Retinal pigment epithelial cell (primary cell): Measurements from ENCODE around the gene IPO13.
A peak's percentile ranks its signal among the peaks of the same experiment; 100 is the strongest.

Source experiments
- DNase-seq: peaks from one replicate; pipeline ENCODE4 v3.0.0-alpha.2; 2010; ENCODE audit warnings: low read depth
- H3K4me3 ChIP-seq: 2 replicates; pipeline ENCODE4 v1.5.1; 2011; ENCODE audit warnings: mild to moderate bottlenecking, low read length, control low read depth, moderate library complexity
- CTCF ChIP-seq: conservative IDR thresholded peaks from 2 replicates; pipeline ENCODE4 v1.5.1; 2011; ENCODE audit warnings: low read depth, low read length, control low read depth, inconsistent platforms

Gene IPO13

GRCh38 chr1:43994071-43994470 is 47.3 kb downstream of the IPO13 start:
- DNase-seq, result no peak
- no peak overlapping the region for H3K4me3 ChIP-seq
- no peak for TF ChIP-seq CTCF

GRCh38 chr1:43994794-43995790 is 48.3 kb downstream of the IPO13 start:
- H3K4me3 ChIP-seq, result no peak overlapping the region
- peak; percentile 46 for TF ChIP-seq CTCF
- no peak for DNase-seq

- no peak overlapping the region for H3K4me3 ChIP-seq
- no peak for DNase-seq
- TF ChIP-seq CTCF, result no peak
Measured at GRCh38 chr1:43995984-43996732, 49.4 kb downstream of the IPO13 start.

- no peak overlapping the region for H3K4me3 ChIP-seq
- TF ChIP-seq CTCF, result no peak
- DNase-seq, result no peak
Measured at GRCh38 chr1:43996733-43997115, 50.0 kb downstream of the IPO13 start.

GRCh38 chr1:43997295-43997999 is 50.7 kb downstream of the IPO13 start:
- no peak for TF ChIP-seq CTCF
- no peak for DNase-seq
- H3K4me3 ChIP-seq, result no peak overlapping the region

GRCh38 chr1:43998000-43998378 is 51.2 kb downstream of the IPO13 start:
- no peak for DNase-seq
- H3K4me3 ChIP-seq, result no peak overlapping the region
- no peak for TF ChIP-seq CTCF
